SK-N-SH (cell line): ENCODE results near the gene MAP1B.

Source experiments
- CHD2 ChIP-seq: fragments of 150-350 bp; IDR thresholded peaks from 2 replicates; pipeline ENCODE4 v1.6.1; 2018; ENCODE audit warnings: low read length; ENCODE audit not compliant: partially characterized antibody
- FOXM1 ChIP-seq: IDR thresholded peaks from 2 replicates; pipeline ENCODE4 v1.4.0; 2012; ENCODE audit warnings: low read depth, mild to moderate bottlenecking
- POLR2AphosphoS5 ChIP-seq: IDR thresholded peaks from 2 replicates; pipeline ENCODE4 v1.6.1; 2012; ENCODE audit warnings: low read depth, low read length
- TAF1 ChIP-seq: IDR thresholded peaks from 2 replicates; pipeline ENCODE4 v1.6.1; 2012; ENCODE audit warnings: low read depth, mild to moderate bottlenecking, low read length, moderate library complexity, borderline replicate concordance
- USF2 ChIP-seq: fragments of 150-350 bp; IDR thresholded peaks from 2 replicates; pipeline ENCODE4 v1.6.1; 2017; ENCODE audit warnings: antibody characterized with exemption, low read length, low read depth, borderline replicate concordance
- TF ChIP-seq, protein P1 (sequence below): fragments of 200-600 bp; sonication (generic); IDR thresholded peaks from 2 replicates; pipeline ENCODE4 v1.6.1; 2017; ENCODE audit warnings: antibody characterized with exemption, mild to moderate bottlenecking, moderate library complexity
- TF ChIP-seq, protein P2 (sequence below): IDR thresholded peaks from 2 replicates; pipeline ENCODE4; 2012
- TF ChIP-seq, protein P3 (sequence below): IDR thresholded peaks from 2 replicates; pipeline ENCODE4 v1.4.0; 2012; ENCODE audit warnings: low read depth, borderline replicate concordance

- TF ChIP-seq CHD2: no peak
- TF ChIP-seq, protein P1, sequence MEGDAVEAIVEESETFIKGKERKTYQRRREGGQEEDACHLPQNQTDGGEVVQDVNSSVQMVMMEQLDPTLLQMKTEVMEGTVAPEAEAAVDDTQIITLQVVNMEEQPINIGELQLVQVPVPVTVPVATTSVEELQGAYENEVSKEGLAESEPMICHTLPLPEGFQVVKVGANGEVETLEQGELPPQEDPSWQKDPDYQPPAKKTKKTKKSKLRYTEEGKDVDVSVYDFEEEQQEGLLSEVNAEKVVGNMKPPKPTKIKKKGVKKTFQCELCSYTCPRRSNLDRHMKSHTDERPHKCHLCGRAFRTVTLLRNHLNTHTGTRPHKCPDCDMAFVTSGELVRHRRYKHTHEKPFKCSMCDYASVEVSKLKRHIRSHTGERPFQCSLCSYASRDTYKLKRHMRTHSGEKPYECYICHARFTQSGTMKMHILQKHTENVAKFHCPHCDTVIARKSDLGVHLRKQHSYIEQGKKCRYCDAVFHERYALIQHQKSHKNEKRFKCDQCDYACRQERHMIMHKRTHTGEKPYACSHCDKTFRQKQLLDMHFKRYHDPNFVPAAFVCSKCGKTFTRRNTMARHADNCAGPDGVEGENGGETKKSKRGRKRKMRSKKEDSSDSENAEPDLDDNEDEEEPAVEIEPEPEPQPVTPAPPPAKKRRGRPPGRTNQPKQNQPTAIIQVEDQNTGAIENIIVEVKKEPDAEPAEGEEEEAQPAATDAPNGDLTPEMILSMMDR: no peak
- TF ChIP-seq, protein P2, sequence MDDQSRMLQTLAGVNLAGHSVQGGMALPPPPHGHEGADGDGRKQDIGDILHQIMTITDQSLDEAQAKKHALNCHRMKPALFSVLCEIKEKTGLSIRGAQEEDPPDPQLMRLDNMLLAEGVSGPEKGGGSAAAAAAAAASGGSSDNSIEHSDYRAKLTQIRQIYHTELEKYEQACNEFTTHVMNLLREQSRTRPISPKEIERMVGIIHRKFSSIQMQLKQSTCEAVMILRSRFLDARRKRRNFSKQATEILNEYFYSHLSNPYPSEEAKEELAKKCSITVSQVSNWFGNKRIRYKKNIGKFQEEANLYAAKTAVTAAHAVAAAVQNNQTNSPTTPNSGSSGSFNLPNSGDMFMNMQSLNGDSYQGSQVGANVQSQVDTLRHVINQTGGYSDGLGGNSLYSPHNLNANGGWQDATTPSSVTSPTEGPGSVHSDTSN: peak; percentile 23; the same call in 1 of the 2 replicates
- no peak for TF ChIP-seq TAF1
- TF ChIP-seq, protein P3, sequence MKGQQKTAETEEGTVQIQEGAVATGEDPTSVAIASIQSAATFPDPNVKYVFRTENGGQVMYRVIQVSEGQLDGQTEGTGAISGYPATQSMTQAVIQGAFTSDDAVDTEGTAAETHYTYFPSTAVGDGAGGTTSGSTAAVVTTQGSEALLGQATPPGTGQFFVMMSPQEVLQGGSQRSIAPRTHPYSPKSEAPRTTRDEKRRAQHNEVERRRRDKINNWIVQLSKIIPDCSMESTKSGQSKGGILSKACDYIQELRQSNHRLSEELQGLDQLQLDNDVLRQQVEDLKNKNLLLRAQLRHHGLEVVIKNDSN: no peak
- TF ChIP-seq FOXM1: no peak
- TF ChIP-seq USF2: no peak
- TF ChIP-seq POLR2AphosphoS5: no peak
Observed at GRCh38 chr5:72079288-72079687, 28.0 kb upstream of the MAP1B start.
